Peyer's patch (tissue), 4 donors: ENCODE measurements around the gene ENG.

ENCODE experiments used
- CTCF ChIP-seq, 6 experiments: fragments of 450-650 bp in 4 of 6; fragments of 200-600 bp in 2 of 6; sonication (generic) in 1 of 6; IDR thresholded peaks; one replicate each; pipeline ENCODE4 v1.5.1; 2017 to 2019; ENCODE audit warnings: antibody characterized with exemption in 6 of 6, mild to moderate bottlenecking in 3 of 6, moderate library complexity in 1 of 6
- POLR2A ChIP-seq, 2 donors: fragments of 450-650 bp; IDR thresholded peaks; one replicate each; pipeline ENCODE4 v1.5.1; 2017; ENCODE audit warnings: antibody characterized with exemption in 2 of 2, mild to moderate bottlenecking in 2 of 2, moderate library complexity in 2 of 2

GRCh38 chr9:127816728-127817127 is 37.7 kb downstream of the ENG start:
- TF ChIP-seq CTCF (IDR thresholded peaks at IDR 0.05) (no peak), POLR2A (IDR thresholded peaks at IDR 0.05) (no peak)
